HEK293 (cell line): Measurements from ENCODE around the gene MAD2L1BP.

Experiments
- CTCF ChIP-seq: fragments of 450-650 bp; formaldehyde crosslinking; IDR thresholded peaks from 2 replicates; pipeline ENCODE4 v1.5.1; 2016; ENCODE audit warnings: missing biosample characterization, missing genetic modification characterization
- ELK4 ChIP-seq: IDR thresholded peaks from 2 replicates; pipeline ENCODE4 v1.6.1; 2011; ENCODE audit warnings: mild to moderate bottlenecking, low read depth, low read length, borderline replicate concordance
- GFI1B ChIP-seq: fragments of 450-650 bp; formaldehyde crosslinking; IDR thresholded peaks from 2 replicates; pipeline ENCODE4 v1.5.1; 2016; ENCODE audit warnings: missing biosample characterization, missing genetic modification characterization
- KLF1 ChIP-seq: fragments of 450-650 bp; formaldehyde crosslinking; IDR thresholded peaks from 2 replicates; pipeline ENCODE4 v1.5.1; 2016; ENCODE audit warnings: missing biosample characterization, missing genetic modification characterization
- ZFP41 ChIP-seq: fragments of 450-650 bp; formaldehyde crosslinking; IDR thresholded peaks from 2 replicates; pipeline ENCODE4 v1.5.1; 2016; ENCODE audit warnings: missing biosample characterization, missing genetic modification characterization, borderline replicate concordance
- ZNF138 ChIP-seq: fragments of 450-650 bp; formaldehyde crosslinking; IDR thresholded peaks from 2 replicates; pipeline ENCODE4 v1.5.1; 2016; ENCODE audit warnings: missing biosample characterization, missing genetic modification characterization, borderline replicate concordance
- ZNF23 ChIP-seq: fragments of 450-650 bp; formaldehyde crosslinking; IDR thresholded peaks from 2 replicates; pipeline ENCODE4 v1.5.1; 2016; ENCODE audit warnings: missing biosample characterization, missing genetic modification characterization, borderline replicate concordance

- TF ChIP-seq ZFP41 (tag by site-specific recombination), result no peak
- no peak for TF ChIP-seq GFI1B
- TF ChIP-seq KLF1 (tag by site-specific recombination), result peak; percentile 93
- TF ChIP-seq ELK4, result no peak
- TF ChIP-seq CTCF (tag by site-specific recombination), result no peak
- TF ChIP-seq ZNF138 (tag by site-specific recombination), result no peak
- TF ChIP-seq ZNF23 (tag by site-specific recombination), result no peak
Measured at GRCh38 chr6:43644940-43645612, 9.4 kb downstream of the MAD2L1BP start, which contains the start of gene RSPH9.
